Lung (tissue), 12 donors: ENCODE measurements around the gene PLEKHA1. TPM values are rescaled to one million over a fixed set of nuclear protein-coding genes. Genes with fewer than 3 reads are reported as not detected.

ENCODE experiments used
- ATAC-seq: fragments of 200-7000 bp; cut with Tn5 transposase; one replicate; pipeline ENCODE4 v1.9.1; 2020; ENCODE audit warnings: moderate number of reproducible peaks; ENCODE audit not compliant: insufficient read depth, low FRiP score
- DNase-seq, 3 donors: peaks; one replicate each; pipeline ENCODE4 v3.0.0-alpha.2; 2013 to 2017
- H3K27ac ChIP-seq, 2 donors: one replicate each; pipeline ENCODE4 v1.5.1; 2013; ENCODE audit warnings: mild to moderate bottlenecking in 2 of 2, moderate library complexity in 2 of 2, control low read depth in 1 of 2, inconsistent platforms in 1 of 2, low read depth in 1 of 2, low read length in 1 of 2
- H3K27me3 ChIP-seq, 3 donors: one replicate each; pipeline ENCODE4 v1.5.1; 2013; ENCODE audit warnings: low read length in 2 of 3; ENCODE audit not compliant: control insufficient read depth in 3 of 3, insufficient read depth in 3 of 3
- H3K36me3 ChIP-seq, 4 donors: one replicate each; pipeline ENCODE4 v1.5.1; 2013; ENCODE audit warnings: low read length in 4 of 4, mild to moderate bottlenecking in 1 of 4, moderate library complexity in 1 of 4; ENCODE audit not compliant: control insufficient read depth in 4 of 4, insufficient read depth in 4 of 4
- H3K4me1 ChIP-seq, 5 donors: one replicate each; pipeline ENCODE4 v1.5.1; 2013; ENCODE audit warnings: low read length in 5 of 5, mild to moderate bottlenecking in 2 of 5, moderate library complexity in 1 of 5; ENCODE audit not compliant: control insufficient read depth in 5 of 5, insufficient read depth in 5 of 5
- H3K4me3 ChIP-seq: one replicate; pipeline ENCODE4 v1.5.1; 2013; ENCODE audit warnings: mild to moderate bottlenecking, control low read depth, moderate library complexity
- H3K9ac ChIP-seq, 2 donors: one replicate each; pipeline ENCODE4 v1.5.1; 2013; ENCODE audit warnings: low read length in 2 of 2, control low read depth in 1 of 2; ENCODE audit not compliant: insufficient read depth in 1 of 2
- H3K9me3 ChIP-seq, 4 donors: one replicate each; pipeline ENCODE4 v1.5.1; 2013; ENCODE audit warnings: low read length in 3 of 4, mild to moderate bottlenecking in 1 of 4, moderate library complexity in 1 of 4; ENCODE audit not compliant: control insufficient read depth in 4 of 4, insufficient read depth in 3 of 4
- WGBS, 2 donors: extraction: QIAGEN DNeasy Blood & Tissue Kit; methylation state at CpG; one replicate each; pipeline ENCODE4 v1.1.7; 2013; 5-methylcytosine and 5-hydroxymethylcytosine counted together
- polyA plus RNA-seq, 2 donors: library from polyadenylated mRNA; stranded (reverse); fragments of 200-250 nt; gene quantifications; one replicate each; pipeline ENCODE4 v1.2.1, GENCODE V29; 2013
- total RNA-seq, 2 donors: library from RNA; depleted of rRNA in 1 of 2; stranded (reverse); fragments of >200 nt in 1 of 2; gene quantifications; one replicate each; pipeline ENCODE4 v1.2.1, GENCODE V29; 2014 to 2021
- TF ChIP-seq, protein P1 (sequence below): IDR thresholded peaks from 2 replicates; pipeline ENCODE4 v1.5.1; 2012; ENCODE audit warnings: mild to moderate bottlenecking; ENCODE audit errors: control extremely low read depth, extremely low read depth
- donor health status: control.
- donor health status: control.
- donor health status: Bipolar disorder and iron deficiency.
- donor health status: healthy.
- donor health status: DM: yes; HTN: yes; CAD: no.

The PLEKHA1 gene
- total and polyA plus RNA-seq, 4 donors = 18.9 to 73.2 (median 28.2) TPM

DNA sequence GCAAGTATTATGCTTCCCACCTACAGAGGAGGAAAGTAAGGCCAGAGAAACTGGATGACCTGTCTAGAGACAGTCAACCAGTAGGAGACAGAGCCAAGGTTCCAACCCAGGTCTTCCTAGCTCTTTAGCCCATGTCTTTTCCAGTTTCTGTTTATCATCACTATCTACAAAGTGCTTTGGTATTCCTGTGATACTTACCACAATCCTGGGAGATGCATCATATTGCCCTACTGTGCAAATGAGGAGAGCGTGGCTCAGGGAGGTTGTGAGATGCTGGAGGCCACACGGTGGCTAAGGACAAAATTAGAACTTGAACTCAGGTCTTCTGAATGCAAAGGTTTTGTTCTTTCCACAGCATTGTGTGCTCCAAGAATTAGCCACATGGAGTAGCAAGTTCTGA is 11.2 kb upstream of the PLEKHA1 start:
- no peak for DNase-seq
- no peak overlapping the region for H3K9ac ChIP-seq
- 89 to 93% methylated on average over 2 of the region's 2 CpGs for WGBS, 2 donors
- no peak overlapping the region for H3K27ac ChIP-seq
- H3K27me3 ChIP-seq = no peaks in the 10 kb centered on the region
- H3K4me1 ChIP-seq = peaks cover 0 to 3% (median 0%) of the 10 kb centered on the region in 5 donors
- no peak for ATAC-seq
- TF ChIP-seq, protein P1, sequence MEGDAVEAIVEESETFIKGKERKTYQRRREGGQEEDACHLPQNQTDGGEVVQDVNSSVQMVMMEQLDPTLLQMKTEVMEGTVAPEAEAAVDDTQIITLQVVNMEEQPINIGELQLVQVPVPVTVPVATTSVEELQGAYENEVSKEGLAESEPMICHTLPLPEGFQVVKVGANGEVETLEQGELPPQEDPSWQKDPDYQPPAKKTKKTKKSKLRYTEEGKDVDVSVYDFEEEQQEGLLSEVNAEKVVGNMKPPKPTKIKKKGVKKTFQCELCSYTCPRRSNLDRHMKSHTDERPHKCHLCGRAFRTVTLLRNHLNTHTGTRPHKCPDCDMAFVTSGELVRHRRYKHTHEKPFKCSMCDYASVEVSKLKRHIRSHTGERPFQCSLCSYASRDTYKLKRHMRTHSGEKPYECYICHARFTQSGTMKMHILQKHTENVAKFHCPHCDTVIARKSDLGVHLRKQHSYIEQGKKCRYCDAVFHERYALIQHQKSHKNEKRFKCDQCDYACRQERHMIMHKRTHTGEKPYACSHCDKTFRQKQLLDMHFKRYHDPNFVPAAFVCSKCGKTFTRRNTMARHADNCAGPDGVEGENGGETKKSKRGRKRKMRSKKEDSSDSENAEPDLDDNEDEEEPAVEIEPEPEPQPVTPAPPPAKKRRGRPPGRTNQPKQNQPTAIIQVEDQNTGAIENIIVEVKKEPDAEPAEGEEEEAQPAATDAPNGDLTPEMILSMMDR = no peak
- no peaks in the 10 kb centered on the region for H3K36me3 ChIP-seq
- H3K9me3 ChIP-seq = peaks cover 0 to 2% (median under 1%) of the 10 kb centered on the region in 4 donors
- no peak overlapping the region for H3K4me3 ChIP-seq

DNA sequence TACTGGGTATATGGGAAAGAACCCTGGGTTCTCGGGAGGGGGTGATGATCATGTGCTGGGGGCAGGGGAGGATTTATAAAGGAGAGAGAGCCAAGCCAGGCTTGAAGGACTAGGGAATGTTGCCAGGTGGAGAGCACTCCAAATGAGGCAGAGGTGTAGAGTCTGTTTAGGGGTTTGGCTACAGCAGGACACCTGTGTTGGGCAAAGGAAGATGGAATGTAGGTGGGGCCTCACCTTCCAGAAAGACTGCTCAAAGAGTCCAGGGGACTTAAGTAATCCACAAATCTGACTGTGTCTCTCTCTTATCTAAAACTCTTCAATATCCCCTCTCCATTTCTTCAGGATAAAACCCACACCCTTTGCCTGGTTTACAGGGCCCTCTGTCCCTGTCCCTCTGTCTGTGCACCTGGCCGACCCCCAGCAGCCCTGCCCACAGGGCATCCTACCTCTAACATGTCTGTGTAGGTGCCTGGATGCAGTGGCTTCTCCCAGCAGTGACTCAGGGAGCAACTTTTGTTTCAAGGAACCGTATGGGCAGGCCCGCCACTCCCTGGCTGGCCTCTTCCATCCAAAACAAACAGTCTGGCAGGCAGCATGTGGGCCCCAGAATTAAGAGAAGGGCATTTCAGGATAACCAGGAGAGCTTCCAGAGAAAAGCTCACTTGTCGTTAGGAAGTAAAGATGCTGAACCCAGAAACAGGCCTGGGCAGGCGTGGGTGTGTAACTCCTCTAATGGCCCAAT is 10.6 kb upstream of the PLEKHA1 start:
- TF ChIP-seq, protein P1 = no peak
- peak overlapping the region in 1 of 2 donors; percentile 57 for H3K27ac ChIP-seq
- no peak overlapping the region for H3K9ac ChIP-seq
- DNase-seq (no peak), ATAC-seq (peak; percentile 38)
- no peaks in the 10 kb centered on the region for H3K36me3 ChIP-seq
- peaks cover 0 to 3% (median 0%) of the 10 kb centered on the region in 5 donors for H3K4me1 ChIP-seq
- no peaks in the 10 kb centered on the region for H3K27me3 ChIP-seq
- peaks cover 0 to 2% (median under 1%) of the 10 kb centered on the region in 4 donors for H3K9me3 ChIP-seq
- 56 to 78% methylated on average over 6 of the region's 6 CpGs for WGBS, 2 donors
- H3K4me3 ChIP-seq = no peak overlapping the region

DNA sequence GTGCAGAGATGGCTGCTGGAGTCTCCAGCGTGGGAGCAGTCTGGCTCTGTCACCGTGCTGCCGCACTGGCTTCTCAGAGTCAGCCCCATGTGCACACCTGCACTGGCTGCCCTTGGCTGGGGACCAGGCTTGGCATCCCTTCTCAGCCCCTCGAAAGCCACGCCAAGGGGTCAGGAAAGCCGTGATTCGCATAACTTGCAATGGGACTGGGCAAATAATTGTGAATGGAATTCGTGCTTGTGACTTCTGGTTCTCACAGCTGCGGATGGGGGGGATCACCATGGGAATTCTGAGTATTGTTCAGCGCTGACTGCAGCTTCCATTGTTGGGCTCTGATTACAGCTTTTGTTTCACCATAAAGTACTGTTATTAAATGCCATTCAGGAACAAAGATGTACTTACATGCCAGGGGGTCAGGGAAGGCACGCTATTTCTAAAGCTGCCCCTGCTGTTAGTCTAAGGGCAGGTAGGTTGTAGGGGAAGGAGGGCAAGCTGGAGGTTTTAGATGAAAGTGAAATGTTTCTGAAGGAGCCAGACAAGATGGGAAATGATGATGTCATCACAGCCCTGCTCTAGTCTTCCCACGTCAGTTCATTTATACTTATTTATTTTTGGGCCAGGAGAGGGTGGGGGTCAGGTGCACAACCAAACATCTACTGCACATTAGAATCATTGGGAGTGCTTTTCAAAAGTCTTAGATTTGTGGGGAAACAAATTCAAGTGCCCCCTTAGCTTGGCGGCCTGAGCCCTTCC is 5.8 kb upstream of the PLEKHA1 start:
- ATAC-seq (no peak), DNase-seq (peak; percentile 9 to 42 (median 28))
- Histone ChIP-seq H3K9ac (no peak overlapping the region), H3K4me1 (peaks cover 0 to 9% (median 2%) of the 10 kb centered on the region in 5 donors), H3K27ac (no peak overlapping the region), H3K9me3 (peaks cover 0 to 2% (median 0%) of the 10 kb centered on the region in 4 donors), H3K4me3 (no peak overlapping the region), H3K27me3 (no peaks in the 10 kb centered on the region), H3K36me3 (no peaks in the 10 kb centered on the region)
- WGBS, 2 donors = 59 to 68% methylated on average over 13 of the region's 13 CpGs
- TF ChIP-seq, protein P1 = no peak
